MM.1S (cell line): Measurements from ENCODE around the gene FIBCD1.

Experiments used
- CTCF ChIP-seq: fragments of 300-600 bp; sonication (generic); IDR thresholded peaks from 2 replicates; pipeline ENCODE4 v1.5.1; 2016; ENCODE audit warnings: antibody characterized with exemption, low read length, mixed read lengths
- EZH2 ChIP-seq: fragments of 300-600 bp; sonication (generic); optimal IDR thresholded peaks from 2 replicates; pipeline ENCODE3; 2017; ENCODE audit warnings: low read depth, mild to moderate bottlenecking, antibody characterized with exemption, low read length, mixed read lengths

GRCh38 chr9:130942679-130943078 is 3.6 kb upstream of the FIBCD1 start:
- TF ChIP-seq CTCF (no peak), EZH2 (no peak)
